Measurements from ENCODE around the gene GTF2IRD1. TPM values are rescaled to one million over a fixed set of nuclear protein-coding genes. Genes with fewer than 3 reads are reported as not detected.
"Not testable (repeated sequence)": the region's sequence is repeated elsewhere in the genome, so short reads cannot be mapped to it uniquely, and the experiment has no call there.

The GTF2IRD1 gene
- total RNA-seq, 1 experiment from 2014 or later, result 26.6 TPM

- no peak for DNase-seq (ENCODE audit: extremely low read depth, low read depth)
Observed at GRCh38 chr7:74623135-74623534, 169.4 kb downstream of the GTF2IRD1 start.

- no peak for DNase-seq (ENCODE audit: extremely low read depth, low read depth)
Observed at GRCh38 chr7:74625446-74625845, 171.7 kb downstream of the GTF2IRD1 start.

GRCh38 chr7:74627661-74628411 lies 174.1 kb downstream of the GTF2IRD1 start:
- DNase-seq (ENCODE audit: extremely low read depth, low read depth), result no peak

- DNase-seq (ENCODE audit: extremely low read depth, low read depth), result no peak
Observed at GRCh38 chr7:74632505-74632904, 178.8 kb downstream of the GTF2IRD1 start.

- no peak for DNase-seq (ENCODE audit: extremely low read depth, low read depth)
Observed at GRCh38 chr7:74633451-74633921, 179.8 kb downstream of the GTF2IRD1 start.

GRCh38 chr7:74637745-74638144 lies 184.0 kb downstream of the GTF2IRD1 start:
- no peak for DNase-seq (ENCODE audit: extremely low read depth, low read depth)

GRCh38 chr7:74650055-74650454 lies 196.3 kb downstream of the GTF2IRD1 start:
- DNase-seq (ENCODE audit: extremely low read depth, low read depth), result not testable (repeated sequence)

- not testable (repeated sequence) for DNase-seq (ENCODE audit: extremely low read depth, low read depth)
Observed at GRCh38 chr7:74650493-74651132, 196.9 kb downstream of the GTF2IRD1 start.

- not testable (repeated sequence) for DNase-seq (ENCODE audit: extremely low read depth, low read depth)
Observed at GRCh38 chr7:74651133-74651504, 197.4 kb downstream of the GTF2IRD1 start.

Small RNAs within 50 kb of the gene (small RNA-seq; reads per million reads assigned to genes)
- 0 reads per million in 2 experiments for gene RNA5SP233

Other genes starting within 250 kb of the GTF2IRD1 start
- gene LAT2, start 243.9 kb upstream of the GTF2IRD1 start, total RNA-seq (2014; rRNA removed; shearing (Covaris generic)), result 21.8 and 21.9 TPM in 2 replicates
- gene RFC2, start 199.5 kb upstream of the GTF2IRD1 start, total RNA-seq (2014; rRNA removed; shearing (Covaris generic)), result 30.1 and 37.0 TPM in 2 replicates
- 33.2 and 35.1 TPM in 2 replicates for gene CLIP2, start 164.5 kb upstream of the GTF2IRD1 start, total RNA-seq (2014; rRNA removed; shearing (Covaris generic))
- gene GTF2I, start 203.8 kb downstream of the GTF2IRD1 start, total RNA-seq (2014; rRNA removed; shearing (Covaris generic)), result 56.6 and 58.4 TPM in 2 replicates

Measured in NCI-H460 (cell line).